Stimulated activated naive CD8-positive, alpha-beta T cell treated with anti-CD3 and anti-CD28 coated beads, Interleukin-15, Interleukin-2, amounts not matched to agents 100 ng/mL and 50 ng/mL, for 24 hours (primary cell): ENCODE data around the gene AAMDC.
"Not testable (repeated sequence)": the region's sequence is repeated elsewhere in the genome, so short reads cannot be mapped to it uniquely, and the experiment has no call there.

Source experiments
- H3K27ac Mint-ChIP-seq: one replicate; pipeline ENCODE4 v1.8.0; 2021; ENCODE audit warnings: mild to moderate bottlenecking, mixed read lengths
- H3K27me3 Mint-ChIP-seq: one replicate; pipeline ENCODE4 v1.8.0; 2021; ENCODE audit warnings: mixed read lengths
- H3K36me3 Mint-ChIP-seq: one replicate; pipeline ENCODE4 v1.8.0; 2021; ENCODE audit warnings: low read depth, mixed read lengths
- H3K4me1 Mint-ChIP-seq: one replicate; pipeline ENCODE4 v1.8.0; 2021; ENCODE audit warnings: low read depth, mixed read lengths
- H3K4me3 Mint-ChIP-seq: one replicate; pipeline ENCODE4 v1.8.0; 2021; ENCODE audit warnings: mild to moderate bottlenecking, mixed read lengths
- H3K9me3 Mint-ChIP-seq: one replicate; pipeline ENCODE4 v1.8.0; 2021; ENCODE audit warnings: mixed read lengths

Gene AAMDC

DNA sequence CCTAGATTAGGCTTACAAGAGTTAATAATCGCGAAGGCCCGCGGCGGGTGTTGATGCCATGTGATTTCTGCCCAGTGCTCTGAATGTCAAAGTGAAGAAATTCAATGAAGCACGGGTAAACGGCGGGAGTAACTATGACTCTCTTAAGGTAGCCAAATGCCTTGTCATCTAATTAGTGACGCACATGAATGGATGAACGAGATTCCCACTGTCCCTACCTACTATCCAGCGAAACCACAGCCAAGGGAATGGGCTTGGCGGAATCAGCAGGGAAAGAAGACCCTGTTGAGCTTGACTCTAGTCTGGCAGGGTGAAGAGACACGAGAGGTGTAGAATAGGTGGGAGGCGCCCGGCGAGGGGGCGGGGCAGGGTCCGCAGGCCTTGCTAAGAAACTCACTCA is 65.5 kb downstream of the AAMDC start:
- no peaks in the 10 kb centered on the region for H3K27me3 Mint-ChIP-seq
- H3K36me3 Mint-ChIP-seq = peaks cover 58% of the 10 kb centered on the region
- no peaks in the 10 kb centered on the region for H3K9me3 Mint-ChIP-seq
- no peak overlapping the region for H3K27ac Mint-ChIP-seq
- no peaks in the 10 kb centered on the region for H3K4me1 Mint-ChIP-seq
- H3K4me3 Mint-ChIP-seq = no peak overlapping the region

DNA sequence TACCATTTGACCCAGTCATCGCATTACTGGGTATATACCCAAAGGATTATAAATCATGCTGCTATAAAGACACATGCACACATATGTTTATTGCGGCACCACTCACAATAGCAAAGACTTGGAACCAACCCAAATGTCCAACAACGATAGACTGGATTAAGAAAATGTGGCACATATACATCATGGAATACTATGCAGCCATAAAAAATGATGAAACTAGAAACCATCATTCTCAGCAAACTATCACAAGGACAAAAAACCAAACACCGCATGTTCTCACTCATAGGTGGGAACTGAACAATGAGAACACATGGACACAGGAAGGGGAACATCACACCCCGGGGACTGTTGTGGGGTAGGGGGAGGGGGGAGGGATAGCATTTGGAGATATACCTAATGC is 68.1 kb downstream of the AAMDC start:
- H3K36me3 Mint-ChIP-seq = peaks cover 59% of the 10 kb centered on the region
- not testable (repeated sequence) for H3K4me3 Mint-ChIP-seq, H3K27ac Mint-ChIP-seq, H3K9me3 Mint-ChIP-seq, H3K27me3 Mint-ChIP-seq, H3K4me1 Mint-ChIP-seq

DNA sequence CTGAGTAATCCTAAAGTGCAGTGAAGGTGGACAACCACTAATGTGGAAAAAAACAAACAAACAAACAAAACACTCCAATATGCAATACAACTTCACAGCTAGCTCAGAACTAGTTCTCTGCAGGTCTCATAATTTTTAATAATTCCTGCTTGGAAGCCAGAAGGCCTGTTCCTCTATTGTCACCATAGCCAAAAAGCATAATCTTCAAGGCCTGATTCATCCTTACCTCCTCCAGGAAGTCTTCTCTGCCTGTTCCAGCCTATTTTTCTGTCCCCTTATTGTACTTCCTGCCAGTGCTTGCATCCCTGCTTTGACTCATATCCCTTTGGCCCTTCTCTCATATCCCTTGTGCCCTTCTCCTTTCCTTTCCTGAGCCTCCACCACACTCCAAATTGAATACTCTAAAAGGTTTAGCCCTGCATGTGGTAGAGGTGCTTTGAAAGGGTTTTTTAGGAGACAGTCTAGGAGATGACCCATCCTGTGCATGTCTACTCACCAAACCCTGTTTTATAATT is 69.2 kb downstream of the AAMDC start:
- H3K4me3 Mint-ChIP-seq, H3K27ac Mint-ChIP-seq, H3K4me1 Mint-ChIP-seq, H3K9me3 Mint-ChIP-seq, H3K27me3 Mint-ChIP-seq: not testable (repeated sequence)
- H3K36me3 Mint-ChIP-seq = peaks cover 58% of the 10 kb centered on the region

- not testable (repeated sequence) for H3K9me3 Mint-ChIP-seq, H3K27ac Mint-ChIP-seq, H3K4me3 Mint-ChIP-seq, H3K27me3 Mint-ChIP-seq, H3K4me1 Mint-ChIP-seq
- H3K36me3 Mint-ChIP-seq = peaks cover 55% of the 10 kb centered on the region
Measured at GRCh38 chr11:77890619-77891056, 69.7 kb downstream of the AAMDC start.

- peaks cover 49% of the 10 kb centered on the region for H3K36me3 Mint-ChIP-seq
- H3K27me3 Mint-ChIP-seq, H3K9me3 Mint-ChIP-seq, H3K4me3 Mint-ChIP-seq, H3K4me1 Mint-ChIP-seq, H3K27ac Mint-ChIP-seq: not testable (repeated sequence)
Measured at GRCh38 chr11:77891256-77891655, 70.3 kb downstream of the AAMDC start.

DNA sequence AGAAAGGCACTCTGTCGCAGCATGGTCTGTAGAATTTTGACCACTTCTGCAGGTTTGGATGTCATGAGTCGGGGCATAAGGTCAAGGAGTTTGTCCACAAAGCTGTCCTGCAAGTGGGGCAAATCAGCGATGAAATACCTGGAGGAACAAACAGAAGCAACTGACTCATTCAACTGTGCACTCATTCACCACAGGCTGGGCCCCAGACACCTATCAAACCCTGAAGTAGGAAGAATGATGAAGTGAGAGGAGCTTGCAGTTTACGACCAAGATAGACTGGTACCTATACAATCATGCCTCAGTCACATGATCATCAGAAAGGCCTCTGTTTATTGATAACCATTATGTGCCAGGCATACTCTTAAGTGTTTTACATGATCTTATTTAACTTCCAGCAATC is 70.8 kb downstream of the AAMDC start:
- not testable (repeated sequence) for H3K4me1 Mint-ChIP-seq, H3K9me3 Mint-ChIP-seq, H3K27ac Mint-ChIP-seq, H3K27me3 Mint-ChIP-seq, H3K4me3 Mint-ChIP-seq
- peaks cover 48% of the 10 kb centered on the region for H3K36me3 Mint-ChIP-seq

GRCh38 chr11:77894949-77895348 is 74.0 kb downstream of the AAMDC start:
- peaks cover 39% of the 10 kb centered on the region for H3K36me3 Mint-ChIP-seq
- H3K9me3 Mint-ChIP-seq, H3K27me3 Mint-ChIP-seq, H3K4me3 Mint-ChIP-seq, H3K27ac Mint-ChIP-seq, H3K4me1 Mint-ChIP-seq: not testable (repeated sequence)

DNA sequence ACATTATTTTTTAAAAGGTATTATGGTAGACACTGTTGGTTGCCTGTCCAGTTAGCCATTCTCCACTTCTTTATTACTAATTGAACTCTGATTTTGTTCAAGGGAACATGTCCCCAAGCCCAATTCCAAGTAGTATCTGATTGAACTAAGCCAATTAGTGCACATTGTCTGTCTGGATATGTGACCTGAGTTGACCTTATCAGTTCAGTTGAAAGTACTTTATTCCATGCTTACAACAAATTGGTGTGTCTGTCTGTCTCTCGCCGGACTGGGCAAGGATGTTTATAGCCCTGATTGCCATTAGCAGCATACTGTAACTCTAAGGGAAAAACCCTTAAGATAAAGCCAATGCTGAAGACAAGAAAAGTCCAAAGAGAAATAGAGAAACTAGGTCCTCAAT is 87.9 kb downstream of the AAMDC start:
- no peaks in the 10 kb centered on the region for H3K27me3 Mint-ChIP-seq
- H3K4me1 Mint-ChIP-seq = no peaks in the 10 kb centered on the region
- H3K36me3 Mint-ChIP-seq = peaks cover 34% of the 10 kb centered on the region
- no peak overlapping the region for H3K4me3 Mint-ChIP-seq
- no peaks in the 10 kb centered on the region for H3K9me3 Mint-ChIP-seq
- H3K27ac Mint-ChIP-seq = no peak overlapping the region

DNA sequence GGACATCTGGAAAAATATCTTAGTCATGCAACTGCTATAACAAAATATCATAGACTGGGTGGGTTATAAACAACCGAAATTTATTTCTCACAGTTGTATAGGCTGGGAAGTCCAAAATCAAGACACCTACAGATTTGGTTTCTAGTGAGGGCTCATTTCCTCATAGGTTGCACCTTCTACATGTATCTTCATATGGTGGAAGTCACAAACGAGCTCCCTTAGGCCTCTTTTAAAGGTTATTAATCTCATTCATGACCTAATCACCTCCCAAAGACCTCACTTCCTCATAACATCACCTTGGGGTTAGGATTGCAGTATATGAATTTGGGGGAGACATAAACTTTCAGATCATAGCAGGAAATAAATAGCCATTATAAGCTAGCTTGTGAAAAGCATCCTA is 88.3 kb downstream of the AAMDC start:
- Mint-ChIP-seq H3K4me3 (no peak overlapping the region), H3K27ac (no peak overlapping the region), H3K36me3 (peaks cover 38% of the 10 kb centered on the region), H3K27me3 (no peaks in the 10 kb centered on the region), H3K9me3 (no peaks in the 10 kb centered on the region), H3K4me1 (no peaks in the 10 kb centered on the region)

DNA sequence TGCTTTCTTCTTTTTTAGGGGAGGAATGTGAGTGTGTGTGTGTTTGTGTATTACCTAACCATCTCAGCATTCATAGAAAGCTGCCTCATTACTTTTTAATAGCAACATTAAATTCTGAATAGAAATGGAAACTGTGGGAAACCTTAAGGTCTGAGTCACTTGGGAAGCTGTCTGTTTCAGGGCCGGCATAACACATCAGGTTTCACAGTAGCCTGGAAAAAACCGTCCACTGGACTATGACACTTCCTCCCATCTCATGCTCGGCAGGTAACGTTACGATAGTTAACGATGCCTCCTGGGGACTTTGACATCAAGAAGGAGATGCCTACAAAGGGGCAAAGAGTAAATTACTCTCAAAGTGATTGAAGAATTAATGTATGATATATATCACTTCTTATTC is 89.9 kb downstream of the AAMDC start:
- H3K27ac Mint-ChIP-seq, H3K27me3 Mint-ChIP-seq, H3K4me1 Mint-ChIP-seq, H3K9me3 Mint-ChIP-seq, H3K4me3 Mint-ChIP-seq: not testable (repeated sequence)
- peaks cover 42% of the 10 kb centered on the region for H3K36me3 Mint-ChIP-seq

DNA sequence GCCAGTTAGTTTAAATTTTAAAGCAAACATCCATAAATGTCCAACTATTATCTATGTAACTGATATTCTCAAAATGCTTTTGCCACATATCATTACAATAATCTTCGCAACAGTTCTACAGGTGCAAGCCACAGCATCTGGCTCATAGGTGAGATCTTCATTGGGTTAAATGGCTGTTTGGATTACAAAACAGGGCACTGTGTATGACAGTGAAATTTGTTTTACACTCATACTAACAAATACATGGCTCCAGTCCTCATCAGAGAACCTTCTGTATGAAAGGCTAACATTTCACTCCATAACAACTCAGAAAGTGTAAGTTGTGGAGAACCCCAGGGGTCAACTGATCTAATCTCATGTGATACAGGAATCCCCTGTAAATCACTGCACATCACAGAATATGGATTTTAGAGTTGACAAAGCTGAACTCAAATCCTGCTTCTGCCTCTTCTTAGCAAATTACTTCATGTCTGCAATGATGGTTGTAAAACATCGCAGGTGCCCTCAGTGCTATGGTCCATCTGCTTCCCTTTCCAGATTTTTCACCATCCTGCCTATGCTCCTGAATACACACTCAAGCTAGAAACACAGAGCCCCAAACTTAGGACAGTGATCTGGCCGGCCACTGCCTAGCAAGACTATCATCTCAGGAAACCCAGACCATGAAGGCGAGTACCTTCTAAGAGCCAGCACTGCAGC is 92.8 kb downstream of the AAMDC start:
- H3K9me3 Mint-ChIP-seq, H3K27me3 Mint-ChIP-seq, H3K4me1 Mint-ChIP-seq, H3K27ac Mint-ChIP-seq, H3K4me3 Mint-ChIP-seq: not testable (repeated sequence)
- peaks cover 46% of the 10 kb centered on the region for H3K36me3 Mint-ChIP-seq

GRCh38 chr11:77914307-77914791 is 93.4 kb downstream of the AAMDC start:
- not testable (repeated sequence) for H3K9me3 Mint-ChIP-seq, H3K4me1 Mint-ChIP-seq, H3K27me3 Mint-ChIP-seq, H3K4me3 Mint-ChIP-seq, H3K27ac Mint-ChIP-seq
- peaks cover 46% of the 10 kb centered on the region for H3K36me3 Mint-ChIP-seq

DNA sequence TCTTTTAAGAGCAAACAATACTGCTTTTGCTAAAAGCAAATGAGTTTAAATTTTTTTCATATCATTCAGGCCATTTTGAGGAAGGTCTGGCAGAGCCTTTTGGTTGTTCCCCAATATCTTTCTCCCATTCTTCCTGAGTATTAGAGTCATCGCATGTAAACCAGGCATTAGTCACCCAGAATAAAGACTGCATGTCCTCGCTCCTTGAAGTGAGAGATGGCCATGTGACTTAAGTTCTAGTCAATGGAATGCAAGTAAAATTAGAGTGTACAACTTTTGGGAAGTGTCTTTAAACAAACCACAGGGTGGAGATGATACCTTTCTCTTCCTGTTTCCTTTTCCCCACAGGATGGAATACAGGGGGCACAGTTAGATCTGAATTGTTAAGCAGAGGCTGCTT is 96.8 kb downstream of the AAMDC start:
- not testable (repeated sequence) for H3K4me3 Mint-ChIP-seq, H3K27me3 Mint-ChIP-seq, H3K4me1 Mint-ChIP-seq, H3K9me3 Mint-ChIP-seq, H3K27ac Mint-ChIP-seq
- H3K36me3 Mint-ChIP-seq = peaks cover 38% of the 10 kb centered on the region
